OCI-LY3 (cell line): ENCODE results near the gene SRXN1.

Experiments used
- CTCF ChIP-seq: fragments of 200-600, 300-600 bp; sonication (generic); IDR thresholded peaks from 2 replicates; pipeline ENCODE4 v1.5.1; 2014; ENCODE audit warnings: antibody characterized with exemption, low read length, low read depth
- EZH2phosphoT487 ChIP-seq: fragments of 200-600 bp; shearing (Covaris generic); IDR thresholded peaks from 2 replicates; pipeline ENCODE4 v1.6.1; 2018; ENCODE audit warnings: antibody characterized with exemption, mixed run types, low read depth

GRCh38 chr20:635028-635892 is 17.7 kb downstream of the SRXN1 start:
- TF ChIP-seq CTCF: no peak
- TF ChIP-seq EZH2phosphoT487: no peak
